B cell (primary cell): ENCODE data around the gene CD180.

Source experiments
- EZH2 ChIP-seq: IDR thresholded peaks from 2 replicates; pipeline ENCODE4 v1.6.1; 2012; ENCODE audit warnings: borderline replicate concordance, low read depth, mild to moderate bottlenecking, moderate library complexity, low read length; ENCODE audit not compliant: insufficient read depth, poor library complexity, severe bottlenecking
- TF ChIP-seq, protein P1 (sequence below): fragments of 200-600 bp; IDR thresholded peaks from one replicate; pipeline ENCODE4 v1.8.0; 2022; ENCODE audit warnings: antibody characterized with exemption, mild to moderate bottlenecking

DNA sequence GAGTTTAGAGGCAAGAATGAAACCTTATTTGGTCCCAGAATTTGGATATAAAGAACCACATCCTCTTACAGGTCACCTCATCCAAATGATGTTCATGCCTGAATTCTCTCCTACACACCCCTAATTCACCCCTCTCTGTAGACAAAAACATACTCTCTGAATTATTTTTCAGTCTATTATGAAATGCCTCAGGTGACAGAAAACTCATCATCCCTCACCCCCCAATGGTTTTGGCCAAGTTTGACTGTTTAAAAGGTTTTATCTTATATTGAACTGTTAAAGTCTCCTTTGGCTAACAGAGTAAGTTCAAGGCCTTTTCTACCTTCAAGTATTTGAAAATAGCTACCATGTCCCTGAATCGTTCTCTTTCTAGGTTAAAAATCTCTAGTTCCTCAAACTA lies 2.3 kb upstream of the CD180 start:
- TF ChIP-seq, protein P1, sequence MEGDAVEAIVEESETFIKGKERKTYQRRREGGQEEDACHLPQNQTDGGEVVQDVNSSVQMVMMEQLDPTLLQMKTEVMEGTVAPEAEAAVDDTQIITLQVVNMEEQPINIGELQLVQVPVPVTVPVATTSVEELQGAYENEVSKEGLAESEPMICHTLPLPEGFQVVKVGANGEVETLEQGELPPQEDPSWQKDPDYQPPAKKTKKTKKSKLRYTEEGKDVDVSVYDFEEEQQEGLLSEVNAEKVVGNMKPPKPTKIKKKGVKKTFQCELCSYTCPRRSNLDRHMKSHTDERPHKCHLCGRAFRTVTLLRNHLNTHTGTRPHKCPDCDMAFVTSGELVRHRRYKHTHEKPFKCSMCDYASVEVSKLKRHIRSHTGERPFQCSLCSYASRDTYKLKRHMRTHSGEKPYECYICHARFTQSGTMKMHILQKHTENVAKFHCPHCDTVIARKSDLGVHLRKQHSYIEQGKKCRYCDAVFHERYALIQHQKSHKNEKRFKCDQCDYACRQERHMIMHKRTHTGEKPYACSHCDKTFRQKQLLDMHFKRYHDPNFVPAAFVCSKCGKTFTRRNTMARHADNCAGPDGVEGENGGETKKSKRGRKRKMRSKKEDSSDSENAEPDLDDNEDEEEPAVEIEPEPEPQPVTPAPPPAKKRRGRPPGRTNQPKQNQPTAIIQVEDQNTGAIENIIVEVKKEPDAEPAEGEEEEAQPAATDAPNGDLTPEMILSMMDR, result no peak
- no peak for TF ChIP-seq EZH2
